Loucy (cell line): ENCODE results near the gene PPP4C.

Experiments
- H2AFZ ChIP-seq: fragments of 200-600 bp; sonication (generic); 2 replicates; pipeline ENCODE4 v1.6.0; 2016; ENCODE audit warnings: antibody characterized with exemption, mild to moderate bottlenecking, low read length, moderate library complexity
- H3F3A ChIP-seq: fragments of 200-600 bp; 2 replicates; pipeline ENCODE4 v1.6.0; 2016; ENCODE audit warnings: antibody characterized with exemption, low read depth, mild to moderate bottlenecking
- H3K27me3 ChIP-seq: fragments of 200-600 bp; sonication (generic); 2 replicates; pipeline ENCODE4 v1.6.1; 2014; ENCODE audit warnings: low read length, mild to moderate bottlenecking; ENCODE audit not compliant: insufficient read depth, poor library complexity, severe bottlenecking
- H3K36me3 ChIP-seq: fragments of 200-600 bp; sonication (generic); 2 replicates; pipeline ENCODE4 v1.6.1; 2016; ENCODE audit warnings: low read length; ENCODE audit not compliant: insufficient read depth
- H3K4me1 ChIP-seq: fragments of 200-600 bp; sonication (generic); 2 replicates; pipeline ENCODE4 v1.5.1; 2014; ENCODE audit warnings: low read length, mild to moderate bottlenecking; ENCODE audit not compliant: insufficient read depth, poor library complexity, severe bottlenecking
- H3K4me2 ChIP-seq: fragments of 200-600 bp; sonication (generic); 2 replicates; pipeline ENCODE4 v1.6.0; 2014; ENCODE audit warnings: antibody characterized with exemption, low read length, low read depth, mild to moderate bottlenecking; ENCODE audit not compliant: poor library complexity, severe bottlenecking
- H3K4me3 ChIP-seq: fragments of 200-600 bp; sonication (generic); 2 replicates; pipeline ENCODE4 v1.5.1; 2014; ENCODE audit warnings: low read length, mild to moderate bottlenecking, mixed read lengths; ENCODE audit not compliant: poor library complexity, severe bottlenecking
- H3K79me2 ChIP-seq: fragments of 200-600 bp; sonication (generic); 2 replicates; pipeline ENCODE4 v1.6.1; 2014; ENCODE audit warnings: low read length; ENCODE audit not compliant: insufficient read depth
- H3K9ac ChIP-seq: fragments of 200-600 bp; sonication (generic); 2 replicates; pipeline ENCODE4 v1.6.0; 2014; ENCODE audit warnings: mild to moderate bottlenecking, low read depth, low read length, moderate library complexity; ENCODE audit not compliant: poor library complexity, severe bottlenecking
- H3K9me2 ChIP-seq: fragments of 200-600 bp; sonication (generic); replicated peaks from 2 replicates; pipeline ENCODE4 v1.6.1; 2016; ENCODE audit warnings: low read depth, low read length, mixed read lengths
- H3K9me3 ChIP-seq: fragments of 200-600 bp; sonication (generic); 2 replicates; pipeline ENCODE4 v1.6.1; 2014; ENCODE audit warnings: mild to moderate bottlenecking, antibody characterized with exemption, low read length, low read depth; ENCODE audit not compliant: insufficient read depth
- H4K20me1 ChIP-seq: fragments of 200-600 bp; sonication (generic); 2 replicates; pipeline ENCODE4 v1.6.0; 2014; ENCODE audit warnings: antibody characterized with exemption, low read length, mild to moderate bottlenecking; ENCODE audit not compliant: insufficient read depth, poor library complexity, severe bottlenecking
- CTCF ChIP-seq: fragments of 200-600 bp; sonication (generic); conservative IDR thresholded peaks from 2 replicates; pipeline ENCODE4 v1.5.1; 2014; ENCODE audit warnings: mild to moderate bottlenecking, antibody characterized with exemption, low read length
- EZH2phosphoT487 ChIP-seq: fragments of 200-600 bp; IDR thresholded peaks from 2 replicates; pipeline ENCODE4 v1.6.1; 2018; ENCODE audit warnings: antibody characterized with exemption, mild to moderate bottlenecking, moderate library complexity, borderline replicate concordance

PPP4C gene

GRCh38 chr16:30065102-30065942 is 10.5 kb upstream of the PPP4C start, which contains the start of gene ALDOA:
Gene ALDOA, plus strand, starts transcription at chr16:30065760. Its CDS starts 1,138 bp downstream, at chr16:30066898.
- Histone ChIP-seq H3K9ac (peak within 1 kb of the TSS; percentile 99), H3F3A (no peaks in the 10 kb centered on the region), H4K20me1 (peaks cover 45% of the 10 kb centered on the region), H3K36me3 (peaks cover 43% of the 10 kb centered on the region), H3K4me2 (peak within 1 kb of the TSS; percentile 97), H3K79me2 (peaks cover 69% of the 10 kb centered on the region), H3K27me3 (peaks cover 6% of the 10 kb centered on the region), H3K9me2 (no peaks in the 10 kb centered on the region), H3K4me1 (peaks cover 44% of the 10 kb centered on the region), H2AFZ (peak within 1 kb of the TSS; percentile 60; the same call in 1 of the 2 replicates), H3K4me3 (peak within 1 kb of the TSS; percentile 84), H3K9me3 (no peaks in the 10 kb centered on the region)
- TF ChIP-seq EZH2phosphoT487 (no peak), CTCF (no peak)

- Histone ChIP-seq H2AFZ (no peak overlapping the region), H4K20me1 (peaks cover 54% of the 10 kb centered on the region), H3K4me3 (peak overlapping the region; percentile 84), H3F3A (no peaks in the 10 kb centered on the region), H3K36me3 (peaks cover 51% of the 10 kb centered on the region), H3K4me2 (peak overlapping the region; percentile 97), H3K9me2 (no peaks in the 10 kb centered on the region), H3K9me3 (no peaks in the 10 kb centered on the region), H3K4me1 (peaks cover 41% of the 10 kb centered on the region), H3K27me3 (peaks cover 6% of the 10 kb centered on the region), H3K79me2 (peaks cover 77% of the 10 kb centered on the region), H3K9ac (peak overlapping the region; percentile 99)
- TF ChIP-seq EZH2phosphoT487 (no peak), CTCF (no peak)
Measured at GRCh38 chr16:30065943-30066760, 9.6 kb upstream of the PPP4C start.

GRCh38 chr16:30066761-30067583 is 8.8 kb upstream of the PPP4C start:
- peaks cover 82% of the 10 kb centered on the region for H3K79me2 ChIP-seq

More at GRCh38 chr16:30066761-30067583, 8.8 kb upstream of the PPP4C start:
- Histone ChIP-seq H4K20me1 (peaks cover 59% of the 10 kb centered on the region), H3K9me2 (no peaks in the 10 kb centered on the region), H3K9ac (peak overlapping the region; percentile 99), H3K4me1 (peaks cover 41% of the 10 kb centered on the region), H2AFZ (no peak overlapping the region), H3F3A (no peaks in the 10 kb centered on the region), H3K4me3 (peak overlapping the region; percentile 84), H3K27me3 (peaks cover 6% of the 10 kb centered on the region), H3K36me3 (peaks cover 59% of the 10 kb centered on the region), H3K4me2 (peak overlapping the region; percentile 97), H3K9me3 (no peaks in the 10 kb centered on the region)
- TF ChIP-seq CTCF: no peak
- TF ChIP-seq EZH2phosphoT487: no peak
